GM11168 (cell line): ENCODE data around the gene LIMS2.

ENCODE experiments used
- in situ Hi-C: fragments of 300-500 bp; cut with MboI; formaldehyde crosslinking; loops from one replicate; pipeline ENCODE4 v1.12.0; 2022; ENCODE audit warnings: low sequenced_read_pairs; ENCODE audit not compliant: unreplicated experiment

The LIMS2 gene

DNA sequence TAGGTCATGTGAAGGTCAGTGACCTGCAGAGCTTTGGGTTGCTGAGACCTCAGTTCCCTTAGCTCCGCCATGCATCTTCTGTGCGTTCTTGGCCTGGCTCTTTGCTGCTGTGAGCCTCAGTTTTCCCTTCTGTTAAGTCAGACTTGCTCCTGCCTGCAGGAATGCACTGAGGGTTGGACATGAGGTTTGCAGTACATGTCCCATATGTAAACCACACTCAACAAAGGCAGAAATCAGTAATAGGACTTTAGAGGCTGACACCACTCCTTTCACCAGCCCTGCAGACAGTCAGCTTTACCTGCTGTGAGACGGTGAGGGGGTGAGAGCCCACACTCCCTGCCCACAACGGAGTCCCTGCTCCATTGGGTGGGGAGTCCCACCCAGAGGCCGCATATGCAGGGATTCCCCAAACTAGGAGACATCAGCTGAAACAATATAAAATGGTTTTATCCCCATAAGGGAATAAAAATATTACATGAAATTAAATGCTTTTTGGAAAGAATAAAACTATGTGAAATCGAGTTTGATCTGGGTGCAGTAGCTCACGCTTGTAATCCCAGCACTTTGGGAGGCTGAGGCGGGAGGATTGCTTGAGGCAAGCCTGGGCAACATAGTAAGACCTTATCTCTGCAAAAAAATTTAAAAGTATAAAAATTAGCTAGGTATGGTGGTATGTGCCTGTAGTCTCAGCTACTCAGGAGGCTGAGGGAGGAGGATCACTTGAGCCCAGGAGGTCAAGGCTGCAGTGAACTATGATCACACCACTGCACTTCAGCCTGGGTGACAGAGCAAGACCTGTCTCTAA, 84.7 kb downstream of the LIMS2 start:
- in situ Hi-C loops = no loop called here

DNA sequence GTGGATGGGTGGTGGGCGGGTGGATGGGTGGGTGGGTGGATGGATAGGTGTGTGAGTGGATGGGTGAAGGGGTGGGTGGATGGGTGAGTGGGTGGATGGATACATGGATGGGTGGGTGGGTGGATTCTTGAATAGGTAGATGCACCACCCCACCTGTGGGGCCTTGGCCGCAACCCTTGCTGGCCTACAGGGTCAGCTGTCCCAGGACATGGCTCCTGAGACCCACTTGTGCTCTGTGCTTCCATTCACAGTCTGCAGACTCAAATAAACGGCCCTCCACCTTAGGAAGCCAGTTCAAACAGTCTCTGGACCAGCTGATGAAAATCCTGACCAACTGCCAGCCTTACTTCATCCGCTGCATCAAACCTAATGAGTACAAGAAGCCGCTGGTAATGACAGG, 85.5 kb downstream of the LIMS2 start:
- in situ Hi-C loops = no loop called here

DNA sequence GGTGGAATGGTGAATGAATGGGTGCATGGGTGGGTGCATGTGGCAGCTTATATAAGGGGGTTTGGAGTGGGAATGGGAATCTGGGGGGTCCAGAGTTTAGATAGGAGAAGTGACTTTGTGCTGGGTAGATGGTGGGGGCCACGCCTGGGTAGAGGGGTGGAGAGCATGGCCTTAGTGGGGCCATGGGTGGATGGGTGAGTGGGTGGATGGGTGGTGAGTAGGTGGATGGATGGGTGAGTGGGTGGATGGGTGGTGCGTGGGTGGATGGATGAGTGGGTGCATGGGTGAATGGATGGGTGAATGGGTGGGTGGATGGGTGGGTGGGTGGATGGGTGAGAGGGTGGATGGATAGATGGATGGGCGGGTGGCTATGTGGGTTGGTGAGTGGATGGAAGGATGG, 86.0 kb downstream of the LIMS2 start:
- in situ Hi-C loops = no loop called here
